IPS-20b (cell line): ENCODE measurements around the gene ANKS1B.

Experiments used
- H3K27ac ChIP-seq: one replicate; pipeline ENCODE4 v1.5.1; 2013; ENCODE audit warnings: low read length
- H3K27me3 ChIP-seq: 2 replicates; pipeline ENCODE4 v1.6.1; 2013; ENCODE audit warnings: mild to moderate bottlenecking, low read length, inconsistent platforms; ENCODE audit not compliant: insufficient read depth
- H3K36me3 ChIP-seq: 2 replicates; pipeline ENCODE4 v1.6.1; 2013; ENCODE audit warnings: low read depth, mild to moderate bottlenecking, inconsistent platforms, low read length, moderate library complexity; ENCODE audit not compliant: insufficient read depth
- H3K4me1 ChIP-seq: 2 replicates; pipeline ENCODE4 v1.6.1; 2013; ENCODE audit warnings: mild to moderate bottlenecking, control low read depth, inconsistent platforms, low read length, moderate library complexity; ENCODE audit not compliant: insufficient read depth
- H3K4me3 ChIP-seq: 2 replicates; pipeline ENCODE4 v1.5.1; 2013; ENCODE audit warnings: mild to moderate bottlenecking, low read length, inconsistent platforms
- H3K9ac ChIP-seq: 2 replicates; pipeline ENCODE4 v1.6.1; 2013; ENCODE audit warnings: low read depth, mild to moderate bottlenecking, inconsistent platforms, low read length, moderate library complexity
- H3K9me3 ChIP-seq: 2 replicates; pipeline ENCODE4 v1.6.1; 2013; ENCODE audit warnings: mild to moderate bottlenecking, low read depth, low read length, inconsistent platforms; ENCODE audit not compliant: insufficient read depth

The ANKS1B gene

GRCh38 chr12:99027055-99027393 lies 957.7 kb downstream of the ANKS1B start:
- H3K4me3 ChIP-seq, result no peak overlapping the region

GRCh38 chr12:99026332-99027054 lies 958.2 kb downstream of the ANKS1B start:
- H3K27me3 ChIP-seq, result 0 out of 2 replicates have a peak, but pooled peaks cover 6% of the 10 kb centered on the region
- H3K9me3 ChIP-seq, result no peaks in the 10 kb centered on the region
- H3K27ac ChIP-seq, result no peak overlapping the region
- H3K4me3 ChIP-seq, result peak overlapping the region; percentile 5; the same call in 1 of the 2 replicates
- no peak overlapping the region for H3K9ac ChIP-seq
- H3K36me3 ChIP-seq, result no peaks in the 10 kb centered on the region
- peaks cover 22% of the 10 kb centered on the region for H3K4me1 ChIP-seq

More at GRCh38 chr12:99027055-99027393, 957.7 kb downstream of the ANKS1B start:
- Histone ChIP-seq H3K9ac (no peak overlapping the region), H3K27ac (no peak overlapping the region), H3K27me3 (0 out of 2 replicates have a peak, but pooled peaks cover 6% of the 10 kb centered on the region), H3K9me3 (no peaks in the 10 kb centered on the region), H3K36me3 (no peaks in the 10 kb centered on the region), H3K4me1 (peaks cover 22% of the 10 kb centered on the region)

GRCh38 chr12:99024870-99025269 lies 959.9 kb downstream of the ANKS1B start:
- H3K4me1 ChIP-seq, result peaks cover 22% of the 10 kb centered on the region
- no peak overlapping the region for H3K4me3 ChIP-seq
- no peaks in the 10 kb centered on the region for H3K9me3 ChIP-seq
- no peak overlapping the region for H3K9ac ChIP-seq
- H3K27ac ChIP-seq, result no peak overlapping the region
- H3K36me3 ChIP-seq, result no peaks in the 10 kb centered on the region
- H3K27me3 ChIP-seq, result 0 out of 2 replicates have a peak, but pooled peaks cover 6% of the 10 kb centered on the region

DNA sequence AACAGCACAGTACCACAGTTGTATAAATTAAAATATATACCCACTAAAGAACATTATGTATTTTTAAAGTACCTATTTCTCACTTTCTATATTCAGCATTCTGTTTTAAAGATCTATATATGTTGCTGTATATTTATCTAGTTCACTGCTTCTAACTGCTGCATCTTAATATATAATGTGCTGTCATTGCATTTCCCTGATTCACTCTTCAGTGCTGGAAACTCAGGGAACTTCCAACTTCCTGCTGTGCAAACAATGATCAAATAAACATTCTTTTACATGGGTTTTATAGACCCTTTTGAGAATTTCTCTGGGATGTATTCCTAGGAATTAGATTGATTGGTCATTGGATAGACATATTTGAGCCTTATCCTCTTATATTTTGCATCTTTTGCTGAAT lies 960.5 kb downstream of the ANKS1B start:
- Histone ChIP-seq H3K9ac (no peak overlapping the region), H3K27me3 (0 out of 2 replicates have a peak, but pooled peaks cover 6% of the 10 kb centered on the region), H3K36me3 (no peaks in the 10 kb centered on the region), H3K27ac (no peak overlapping the region), H3K9me3 (no peaks in the 10 kb centered on the region), H3K4me1 (peaks cover 20% of the 10 kb centered on the region), H3K4me3 (no peak overlapping the region)

DNA sequence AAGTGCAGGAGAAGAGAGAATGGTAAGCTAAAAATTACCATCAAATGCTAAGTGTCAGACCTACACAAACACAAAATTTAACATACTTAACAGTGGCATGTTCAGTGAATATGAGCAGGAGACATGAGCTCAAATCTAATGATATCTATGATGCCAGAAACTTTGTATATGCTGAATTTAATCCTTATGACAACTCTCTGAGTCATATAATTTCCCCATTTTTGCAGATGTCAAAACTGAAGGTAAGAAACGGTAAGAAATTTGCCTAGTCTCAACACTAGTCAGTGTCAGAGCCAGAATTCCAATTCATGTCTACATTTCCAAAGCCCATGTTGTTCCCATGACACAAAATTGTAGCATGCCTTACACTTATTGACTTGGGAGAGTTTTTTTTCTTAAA lies 963.9 kb downstream of the ANKS1B start:
- Histone ChIP-seq H3K9ac (no peak overlapping the region), H3K9me3 (peaks cover 8% of the 10 kb centered on the region; the same call in 1 of the 2 replicates), H3K4me3 (no peak overlapping the region), H3K4me1 (peaks cover 4% of the 10 kb centered on the region; the same call in 1 of the 2 replicates), H3K27me3 (0 out of 2 replicates have a peak, but pooled peaks cover 6% of the 10 kb centered on the region), H3K27ac (no peak overlapping the region), H3K36me3 (no peaks in the 10 kb centered on the region)

DNA sequence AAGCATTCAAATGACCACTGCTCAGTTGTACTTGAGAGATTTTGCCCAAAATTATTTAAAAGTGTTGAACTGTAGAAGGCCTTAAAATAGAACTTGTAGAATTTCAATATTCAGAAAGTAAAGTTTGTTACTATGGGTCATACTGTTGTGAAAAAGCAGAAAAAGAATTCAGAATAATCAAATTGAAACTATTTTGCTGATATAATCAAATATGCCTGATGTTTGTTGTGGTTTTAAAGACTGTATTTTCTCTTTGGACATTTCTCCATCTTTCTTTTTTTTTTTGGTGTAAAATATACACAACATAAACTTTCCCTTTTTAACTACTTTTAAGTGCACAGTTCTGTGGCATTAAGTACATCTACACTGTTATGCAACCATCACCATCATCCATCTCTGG lies 964.9 kb downstream of the ANKS1B start:
- no peak overlapping the region for H3K27ac ChIP-seq
- no peak overlapping the region for H3K9ac ChIP-seq
- H3K4me1 ChIP-seq, result no peaks in the 10 kb centered on the region
- no peak overlapping the region for H3K4me3 ChIP-seq
- no peaks in the 10 kb centered on the region for H3K27me3 ChIP-seq
- peaks cover 8% of the 10 kb centered on the region; the same call in 1 of the 2 replicates for H3K9me3 ChIP-seq
- H3K36me3 ChIP-seq, result no peaks in the 10 kb centered on the region

DNA sequence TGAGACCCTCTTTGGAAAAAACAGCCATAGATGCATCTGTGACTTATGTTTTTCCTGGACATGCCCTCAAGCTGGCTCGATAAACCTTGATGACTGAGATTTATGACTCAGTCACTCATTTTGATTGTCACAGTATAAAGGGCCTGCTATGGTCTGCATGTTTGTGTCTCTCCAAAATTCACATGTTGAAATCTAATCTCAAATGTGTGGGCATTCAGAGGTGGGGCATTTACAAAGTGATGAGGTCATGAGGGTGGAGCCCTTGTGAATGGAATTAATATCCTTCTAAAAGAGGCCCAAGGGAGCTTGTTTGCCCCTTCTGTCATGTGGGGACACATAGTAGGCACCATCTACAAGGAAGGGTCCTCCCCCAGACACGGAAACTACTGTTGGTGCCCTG lies 966.8 kb downstream of the ANKS1B start:
- no peaks in the 10 kb centered on the region for H3K36me3 ChIP-seq
- no peak overlapping the region for H3K27ac ChIP-seq
- no peaks in the 10 kb centered on the region for H3K27me3 ChIP-seq
- H3K4me3 ChIP-seq, result no peak overlapping the region
- H3K4me1 ChIP-seq, result no peaks in the 10 kb centered on the region
- no peak overlapping the region for H3K9ac ChIP-seq
- peaks cover 8% of the 10 kb centered on the region; the same call in 1 of the 2 replicates for H3K9me3 ChIP-seq

DNA sequence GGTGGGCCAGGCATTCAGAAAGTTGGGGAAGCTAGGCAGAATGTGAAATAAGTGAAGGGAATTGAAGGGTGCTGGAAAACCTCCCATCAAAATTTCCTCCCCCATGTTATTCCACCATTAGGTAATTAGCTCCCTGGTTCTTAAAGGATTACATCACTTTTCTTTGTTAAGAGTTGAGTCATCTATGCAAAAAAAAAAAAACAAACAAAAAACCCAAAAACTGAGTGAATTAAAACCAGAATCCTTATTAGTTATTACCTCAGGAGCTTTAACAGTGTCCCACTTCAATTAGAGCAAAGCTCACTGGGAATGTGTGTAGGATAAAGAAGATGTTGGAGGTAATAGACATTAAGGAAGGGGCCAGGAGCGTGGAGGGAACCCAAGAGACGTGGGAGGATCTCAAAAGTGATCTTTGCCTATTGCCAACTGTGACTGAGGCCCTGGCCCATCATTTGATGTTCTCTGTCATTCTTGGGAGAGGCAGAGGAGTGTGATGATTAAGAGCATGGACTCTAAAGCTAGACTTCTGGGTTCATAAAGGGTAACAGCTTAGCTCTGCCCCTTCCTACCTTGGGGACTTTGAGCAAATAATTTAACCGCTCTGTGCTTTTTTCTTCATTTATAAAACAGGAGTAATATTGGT lies 975.0 kb downstream of the ANKS1B start:
- H3K4me1 ChIP-seq, result 0 out of 2 replicates have a peak, but pooled peaks cover 4% of the 10 kb centered on the region
- no peak overlapping the region for H3K27ac ChIP-seq
- H3K9ac ChIP-seq, result no peak overlapping the region
- H3K36me3 ChIP-seq, result no peaks in the 10 kb centered on the region
- H3K4me3 ChIP-seq, result no peak overlapping the region
- H3K9me3 ChIP-seq, result no peaks in the 10 kb centered on the region
- no peaks in the 10 kb centered on the region for H3K27me3 ChIP-seq

GRCh38 chr12:99005601-99006000 lies 979.1 kb downstream of the ANKS1B start:
- Histone ChIP-seq H3K4me1 (0 out of 2 replicates have a peak, but pooled peaks cover 4% of the 10 kb centered on the region), H3K36me3 (no peaks in the 10 kb centered on the region), H3K4me3 (no peak overlapping the region), H3K27ac (no peak overlapping the region), H3K9me3 (no peaks in the 10 kb centered on the region), H3K27me3 (no peaks in the 10 kb centered on the region), H3K9ac (no peak overlapping the region)

- H3K9ac ChIP-seq, result no peak overlapping the region
- no peaks in the 10 kb centered on the region for H3K36me3 ChIP-seq
- H3K9me3 ChIP-seq, result no peaks in the 10 kb centered on the region
- H3K27ac ChIP-seq, result no peak overlapping the region
- H3K4me1 ChIP-seq, result 0 out of 2 replicates have a peak, but pooled peaks cover 4% of the 10 kb centered on the region
- no peak overlapping the region for H3K4me3 ChIP-seq
- H3K27me3 ChIP-seq, result no peaks in the 10 kb centered on the region
Observed at GRCh38 chr12:99004799-99005466, 979.8 kb downstream of the ANKS1B start.

- Histone ChIP-seq H3K27ac (no peak overlapping the region), H3K9me3 (no peaks in the 10 kb centered on the region), H3K9ac (no peak overlapping the region), H3K36me3 (no peaks in the 10 kb centered on the region), H3K4me1 (no peaks in the 10 kb centered on the region), H3K27me3 (no peaks in the 10 kb centered on the region), H3K4me3 (no peak overlapping the region)
Observed at GRCh38 chr12:99002731-99003130, 982.0 kb downstream of the ANKS1B start.
